Measurements from ENCODE around the gene SPTBN5.

SPTBN5 gene

GRCh38 chr15:41901431-41901830 is 7.6 kb upstream of the SPTBN5 start:
- no peak overlapping the region for H2BK5ac ChIP-seq (ENCODE audit: low read depth, low read length, poor library complexity, severe bottlenecking)
- H3K4me3 ChIP-seq (ENCODE audit: insufficient read depth in 1 of 2, low read depth in 1 of 2, low read length in 2 of 2) = no peak overlapping the region
- H2BK15ac ChIP-seq (ENCODE audit: low read depth, poor library complexity, severe bottlenecking) = no peak overlapping the region
- no peak overlapping the region for H4K8ac ChIP-seq (ENCODE audit: low read length)
- no peak overlapping the region for H3K9ac ChIP-seq (ENCODE audit: low read length)
- H2AFZ ChIP-seq (ENCODE audit: low read depth, low read length) = no peak overlapping the region
- no peak overlapping the region for H3K27ac ChIP-seq (ENCODE audit: low read length, poor library complexity, severe bottlenecking)
- no peak overlapping the region for H3K18ac ChIP-seq (ENCODE audit: low read depth in 1 of 2, low read length in 2 of 2)
- H3K27me3 ChIP-seq (ENCODE audit: control insufficient read depth in 1 of 2, insufficient read depth in 1 of 2, low read length in 2 of 2) = no peaks in the 10 kb centered on the region
- no peak overlapping the region for H2AK5ac ChIP-seq (ENCODE audit: low read length, severe bottlenecking)
- H3K4me2 ChIP-seq (ENCODE audit: low read length, poor library complexity, severe bottlenecking) = no peak overlapping the region
- no peak overlapping the region for H3K23ac ChIP-seq (ENCODE audit: low read length in 2 of 2)
- DNase-seq = no peak
- H3K4me1 ChIP-seq (ENCODE audit: control insufficient read depth, insufficient read depth, low read depth, low read length) = peaks cover 37% of the 10 kb centered on the region
- H2BK12ac ChIP-seq (ENCODE audit: low read length in 2 of 2) = no peak overlapping the region
- no peak overlapping the region for H2BK120ac ChIP-seq (ENCODE audit: low read depth, low read length)
- no peak overlapping the region for H3K4ac ChIP-seq (ENCODE audit: low read depth in 1 of 2, low read length in 2 of 2)
- H3K79me1 ChIP-seq (replicated peaks; ENCODE audit: low read length, poor library complexity, severe bottlenecking) = peaks cover 20% of the 10 kb centered on the region
- H3K36me3 ChIP-seq (ENCODE audit: control insufficient read depth in 1 of 2, insufficient read depth in 2 of 2, low read depth in 1 of 2, low read length in 2 of 2) = peaks cover 52 to 64% of the 10 kb centered on the region in 2 experiments
- no peaks in the 10 kb centered on the region for H3K9me3 ChIP-seq (ENCODE audit: control insufficient read depth, low read length)
- no peak overlapping the region for H4K91ac ChIP-seq (ENCODE audit: low read length)
- H3K14ac ChIP-seq (ENCODE audit: low read length in 2 of 2) = no peak overlapping the region
- 66% methylated on average over 5 of the region's 5 CpGs for WGBS

DNA sequence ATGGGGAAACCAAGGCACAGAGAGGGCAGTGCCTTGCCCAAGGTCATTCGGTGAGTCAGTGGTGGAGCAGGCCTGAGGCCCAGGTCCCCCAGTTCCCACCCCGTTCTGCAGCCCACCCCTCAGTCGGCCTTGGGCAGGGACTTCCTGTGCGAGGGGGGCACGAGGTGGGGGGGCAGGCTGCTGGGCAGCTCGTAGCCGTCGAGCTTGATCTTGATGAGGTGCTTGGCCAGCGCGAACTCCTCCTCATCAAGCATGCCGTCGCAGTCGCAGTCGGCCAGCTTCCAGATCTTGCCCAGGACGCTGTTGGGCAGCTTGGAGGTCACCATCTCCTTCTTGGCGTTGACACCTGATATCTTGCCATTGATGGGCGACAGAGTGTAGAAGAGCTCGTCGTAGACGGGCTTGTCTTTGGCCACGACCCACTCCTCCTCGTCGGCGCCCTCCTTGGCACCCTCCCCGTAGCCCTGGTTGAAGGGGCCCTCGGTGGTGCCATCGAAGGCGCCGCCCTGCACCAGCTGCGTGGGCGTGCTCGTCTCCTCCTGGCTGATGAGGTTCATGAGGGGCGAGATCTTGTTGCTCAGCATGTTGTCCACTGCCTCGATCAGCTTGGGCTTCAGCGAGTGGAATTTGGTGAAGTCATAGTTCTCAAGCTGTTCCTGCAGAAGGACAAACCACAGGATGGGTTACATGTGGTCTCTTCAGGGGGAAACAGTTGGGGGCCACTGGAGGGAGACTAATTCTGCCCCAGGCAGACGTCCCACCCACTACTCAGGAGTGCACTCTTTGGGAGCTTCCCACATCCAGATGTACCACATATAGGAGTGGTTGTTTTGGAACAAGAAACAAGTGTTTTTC is 6.9 kb upstream of the SPTBN5 start:
- Histone ChIP-seq H3K4me1 (ENCODE audit: control insufficient read depth, insufficient read depth, low read depth, low read length) (peaks cover 36% of the 10 kb centered on the region), H3K18ac (ENCODE audit: low read depth in 1 of 2, low read length in 2 of 2) (no peak overlapping the region), H2BK120ac (ENCODE audit: low read depth, low read length) (no peak overlapping the region), H3K4me3 (ENCODE audit: insufficient read depth in 1 of 2, low read depth in 1 of 2, low read length in 2 of 2) (no peak overlapping the region), H3K4me2 (ENCODE audit: low read length, poor library complexity, severe bottlenecking) (no peak overlapping the region), H2BK12ac (ENCODE audit: low read length in 2 of 2) (no peak overlapping the region), H3K4ac (ENCODE audit: low read depth in 1 of 2, low read length in 2 of 2) (no peak overlapping the region), H3K9ac (ENCODE audit: low read length) (no peak overlapping the region), H2BK5ac (ENCODE audit: low read depth, low read length, poor library complexity, severe bottlenecking) (no peak overlapping the region), H3K79me1 (replicated peaks; ENCODE audit: low read length, poor library complexity, severe bottlenecking) (peaks cover 18% of the 10 kb centered on the region), H3K14ac (ENCODE audit: low read length in 2 of 2) (no peak overlapping the region), H3K36me3 (ENCODE audit: control insufficient read depth in 1 of 2, insufficient read depth in 2 of 2, low read depth in 1 of 2, low read length in 2 of 2) (peaks cover 46 to 65% of the 10 kb centered on the region in 2 experiments), H3K9me3 (ENCODE audit: control insufficient read depth, low read length) (no peaks in the 10 kb centered on the region), H2BK15ac (ENCODE audit: low read depth, poor library complexity, severe bottlenecking) (no peak overlapping the region), H3K23ac (ENCODE audit: low read length in 2 of 2) (no peak overlapping the region), H4K8ac (ENCODE audit: low read length) (no peak overlapping the region), H2AFZ (ENCODE audit: low read depth, low read length) (no peak overlapping the region), H3K27ac (ENCODE audit: low read length, poor library complexity, severe bottlenecking) (no peak overlapping the region), H3K27me3 (ENCODE audit: control insufficient read depth in 1 of 2, insufficient read depth in 1 of 2, low read length in 2 of 2) (no peaks in the 10 kb centered on the region), H4K91ac (ENCODE audit: low read length) (no peak overlapping the region), H2AK5ac (ENCODE audit: low read length, severe bottlenecking) (no peak overlapping the region)
- no peak for DNase-seq
- 97% methylated on average over 35 of the region's 36 CpGs for WGBS

DNA sequence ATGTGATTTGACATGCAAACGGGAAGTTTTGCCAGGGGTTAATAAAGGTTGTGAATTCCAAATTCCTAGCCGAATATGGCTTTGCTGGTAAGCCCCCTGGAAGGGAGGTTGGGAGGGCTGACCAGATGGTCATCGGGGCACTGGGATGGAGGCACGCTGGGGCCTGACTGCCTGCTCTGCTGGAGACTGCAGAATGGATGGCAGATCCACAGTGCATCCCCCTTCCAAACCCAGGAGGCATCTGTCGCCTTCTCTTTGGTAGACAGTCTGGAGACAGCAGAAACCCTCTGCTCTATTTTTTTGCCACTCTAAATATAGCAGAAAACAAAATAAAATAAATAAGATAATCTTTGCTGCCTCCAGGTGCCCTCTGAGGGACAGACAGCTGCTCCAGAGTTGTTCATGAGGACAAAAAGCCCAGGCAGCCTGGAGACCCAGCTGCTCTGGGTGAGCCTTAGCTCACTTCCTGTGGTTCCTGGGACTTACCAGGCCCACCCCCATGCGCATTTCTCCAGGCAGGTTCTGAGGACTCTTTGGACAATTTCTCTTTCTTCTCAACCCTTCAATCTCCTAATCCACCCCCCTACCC is 6.1 kb upstream of the SPTBN5 start:
- Histone ChIP-seq H2BK5ac (ENCODE audit: low read depth, low read length, poor library complexity, severe bottlenecking) (no peak overlapping the region), H3K14ac (ENCODE audit: low read length in 2 of 2) (no peak overlapping the region), H3K4me3 (ENCODE audit: insufficient read depth in 1 of 2, low read depth in 1 of 2, low read length in 2 of 2) (no peak overlapping the region), H3K27me3 (ENCODE audit: control insufficient read depth in 1 of 2, insufficient read depth in 1 of 2, low read length in 2 of 2) (no peaks in the 10 kb centered on the region), H4K8ac (ENCODE audit: low read length) (no peak overlapping the region), H3K36me3 (ENCODE audit: control insufficient read depth in 1 of 2, insufficient read depth in 2 of 2, low read depth in 1 of 2, low read length in 2 of 2) (peaks cover 39 to 61% of the 10 kb centered on the region in 2 experiments), H3K4me1 (ENCODE audit: control insufficient read depth, insufficient read depth, low read depth, low read length) (peaks cover 36% of the 10 kb centered on the region), H3K9ac (ENCODE audit: low read length) (no peak overlapping the region), H2AK5ac (ENCODE audit: low read length, severe bottlenecking) (no peak overlapping the region), H3K18ac (ENCODE audit: low read depth in 1 of 2, low read length in 2 of 2) (no peak overlapping the region), H2AFZ (ENCODE audit: low read depth, low read length) (no peak overlapping the region), H3K23ac (ENCODE audit: low read length in 2 of 2) (no peak overlapping the region), H3K4me2 (ENCODE audit: low read length, poor library complexity, severe bottlenecking) (no peak overlapping the region), H3K27ac (ENCODE audit: low read length, poor library complexity, severe bottlenecking) (no peak overlapping the region), H4K91ac (ENCODE audit: low read length) (no peak overlapping the region), H2BK120ac (ENCODE audit: low read depth, low read length) (no peak overlapping the region), H2BK12ac (ENCODE audit: low read length in 2 of 2) (no peak overlapping the region), H3K79me1 (replicated peaks; ENCODE audit: low read length, poor library complexity, severe bottlenecking) (peaks cover 18% of the 10 kb centered on the region), H3K4ac (ENCODE audit: low read depth in 1 of 2, low read length in 2 of 2) (no peak overlapping the region), H2BK15ac (ENCODE audit: low read depth, poor library complexity, severe bottlenecking) (no peak overlapping the region), H3K9me3 (ENCODE audit: control insufficient read depth, low read length) (no peaks in the 10 kb centered on the region)
- 96% methylated on average over 6 of the region's 6 CpGs for WGBS
- no peak for DNase-seq

- DNase-seq = no peak
- H3K4me3 ChIP-seq (ENCODE audit: insufficient read depth in 1 of 2, low read depth in 1 of 2, low read length in 2 of 2) = no peak overlapping the region
- H3K4me1 ChIP-seq (ENCODE audit: control insufficient read depth, insufficient read depth, low read depth, low read length) = peaks cover 47% of the 10 kb centered on the region
- WGBS = 87% methylated on average over 6 of the region's 8 CpGs
- no peak overlapping the region for H4K8ac ChIP-seq (ENCODE audit: low read length)
- H3K4me2 ChIP-seq (ENCODE audit: low read length, poor library complexity, severe bottlenecking) = no peak overlapping the region
- no peak overlapping the region for H2BK5ac ChIP-seq (ENCODE audit: low read depth, low read length, poor library complexity, severe bottlenecking)
- no peak overlapping the region for H2AK5ac ChIP-seq (ENCODE audit: low read length, severe bottlenecking)
- peaks cover 16% of the 10 kb centered on the region for H3K79me1 ChIP-seq (replicated peaks; ENCODE audit: low read length, poor library complexity, severe bottlenecking)
- H3K27ac ChIP-seq (ENCODE audit: low read length, poor library complexity, severe bottlenecking) = no peak overlapping the region
- no peak overlapping the region for H2BK12ac ChIP-seq (ENCODE audit: low read length in 2 of 2)
- no peaks in the 10 kb centered on the region for H3K27me3 ChIP-seq (ENCODE audit: control insufficient read depth in 1 of 2, insufficient read depth in 1 of 2, low read length in 2 of 2)
- no peak overlapping the region for H3K23ac ChIP-seq (ENCODE audit: low read length in 2 of 2)
- H4K91ac ChIP-seq (ENCODE audit: low read length) = no peak overlapping the region
- H3K36me3 ChIP-seq (ENCODE audit: control insufficient read depth in 1 of 2, insufficient read depth in 2 of 2, low read depth in 1 of 2, low read length in 2 of 2) = peaks cover 34 to 53% of the 10 kb centered on the region in 2 experiments
- H3K9ac ChIP-seq (ENCODE audit: low read length) = no peak overlapping the region
- no peak overlapping the region for H3K14ac ChIP-seq (ENCODE audit: low read length in 2 of 2)
- no peak overlapping the region for H3K4ac ChIP-seq (ENCODE audit: low read depth in 1 of 2, low read length in 2 of 2)
- no peak overlapping the region for H2AFZ ChIP-seq (ENCODE audit: low read depth, low read length)
- no peak overlapping the region for H2BK15ac ChIP-seq (ENCODE audit: low read depth, poor library complexity, severe bottlenecking)
- no peaks in the 10 kb centered on the region for H3K9me3 ChIP-seq (ENCODE audit: control insufficient read depth, low read length)
- H2BK120ac ChIP-seq (ENCODE audit: low read depth, low read length) = no peak overlapping the region
- no peak overlapping the region for H3K18ac ChIP-seq (ENCODE audit: low read depth in 1 of 2, low read length in 2 of 2)
These were observed 3.5 kb upstream of the SPTBN5 start for GRCh38 chr15:41897363-41897799.
